Effector memory CD4-positive, alpha-beta T cell (primary cell): ENCODE measurements around the gene CERS6.
"Not testable (repeated sequence)": the region's sequence is repeated elsewhere in the genome, so short reads cannot be mapped to it uniquely, and the experiment has no call there.

Experiments
- DNase-seq, 3 donors: peaks; one replicate each; pipeline ENCODE4 v3.0.0-alpha.2; 2020
- H3K27ac ChIP-seq: 2 replicates; pipeline ENCODE4 v1.7.0; 2013; ENCODE audit warnings: mild to moderate bottlenecking, low read length, moderate library complexity; ENCODE audit not compliant: insufficient read depth, poor library complexity, severe bottlenecking
- H3K27me3 ChIP-seq: replicated peaks from 2 replicates; pipeline ENCODE4 v1.7.0; 2013; ENCODE audit warnings: mild to moderate bottlenecking, low read length; ENCODE audit not compliant: insufficient read depth, control insufficient read depth, poor library complexity, severe bottlenecking
- H3K36me3 ChIP-seq: 2 replicates; pipeline ENCODE4 v1.7.0; 2013; ENCODE audit warnings: mild to moderate bottlenecking, low read length, moderate library complexity; ENCODE audit not compliant: control insufficient read depth, insufficient read depth
- H3K4me1 ChIP-seq: 2 replicates; pipeline ENCODE4 v1.7.0; 2013; ENCODE audit warnings: low read length, mild to moderate bottlenecking; ENCODE audit not compliant: control insufficient read depth, insufficient read depth, poor library complexity, severe bottlenecking
- H3K4me3 ChIP-seq: 2 replicates; pipeline ENCODE4 v1.7.0; 2013; ENCODE audit warnings: low read length, low read depth, mild to moderate bottlenecking; ENCODE audit not compliant: insufficient read depth, poor library complexity, severe bottlenecking
- H3K9me3 ChIP-seq: 2 replicates; pipeline ENCODE4 v1.7.0; 2013; ENCODE audit warnings: mild to moderate bottlenecking, low read length, moderate library complexity; ENCODE audit not compliant: control insufficient read depth

CERS6 gene

DNA sequence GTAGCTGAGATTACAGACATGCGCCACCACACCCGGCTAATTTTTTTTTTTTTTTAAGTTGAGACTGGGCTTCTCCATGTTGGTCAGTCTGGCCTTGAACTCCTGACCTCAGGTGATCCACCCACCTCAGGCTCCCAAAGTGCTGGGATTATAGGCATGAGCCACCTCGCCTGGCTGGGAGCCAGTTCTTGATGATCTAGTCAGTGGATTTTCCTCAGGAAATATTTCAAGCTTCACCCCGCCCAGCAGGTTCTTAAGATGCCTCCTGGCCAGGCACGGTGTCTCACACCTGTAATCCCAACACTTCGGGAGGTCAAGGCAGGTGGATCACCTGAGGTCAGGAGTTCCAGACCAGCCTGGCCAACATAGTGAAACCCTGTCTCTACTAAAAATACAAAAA, 312.3 kb downstream of the CERS6 start:
- H3K9me3 ChIP-seq, H3K4me3 ChIP-seq, H3K27me3 ChIP-seq, H3K36me3 ChIP-seq, H3K4me1 ChIP-seq, DNase-seq, H3K27ac ChIP-seq: not testable (repeated sequence)

DNA sequence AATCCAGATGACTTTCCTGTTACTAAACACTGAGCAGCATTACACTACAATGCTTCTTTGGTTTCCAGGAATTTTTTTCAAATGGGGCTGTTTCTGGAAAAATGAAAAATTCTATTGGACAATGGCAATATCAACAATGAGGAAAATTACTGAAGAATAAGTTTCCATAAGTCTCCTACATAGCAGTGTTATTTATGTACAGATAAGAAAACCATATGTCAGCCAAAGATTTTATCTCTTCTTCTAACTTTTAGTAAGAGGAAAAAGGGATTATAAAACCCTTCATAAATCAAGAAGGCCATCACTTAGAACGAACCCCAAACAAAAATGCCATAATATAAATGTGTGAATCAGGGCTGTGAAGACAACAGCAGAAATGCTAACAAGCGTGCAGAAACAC, 314.7 kb downstream of the CERS6 start:
- DNase-seq, result no peak
- Histone ChIP-seq H3K9me3 (no peaks in the 10 kb centered on the region), H3K27me3 (no peaks in the 10 kb centered on the region), H3K4me1 (no peaks in the 10 kb centered on the region), H3K36me3 (no peaks in the 10 kb centered on the region), H3K27ac (no peak overlapping the region), H3K4me3 (no peak overlapping the region)

DNA sequence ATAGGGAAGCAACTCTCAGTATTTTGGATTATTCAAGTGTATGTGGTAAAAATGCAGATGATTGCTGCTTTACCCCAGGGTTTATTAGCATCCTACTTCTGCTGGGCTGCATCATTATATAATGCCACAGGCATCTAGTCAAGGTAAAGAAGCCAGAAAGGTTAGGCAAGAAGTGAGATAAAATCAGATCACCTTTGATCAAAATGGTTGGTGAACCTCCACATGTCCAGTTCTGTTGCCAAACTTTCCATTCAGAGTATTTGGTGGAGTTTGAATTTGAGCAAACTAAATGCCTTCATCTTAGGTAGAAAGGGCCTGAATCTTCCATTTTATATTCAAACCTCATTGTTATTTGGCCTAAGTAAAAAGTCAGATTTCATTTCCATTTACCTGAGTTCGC, 316.6 kb downstream of the CERS6 start:
- no peak for DNase-seq
- Histone ChIP-seq H3K27ac (no peak overlapping the region), H3K4me1 (no peaks in the 10 kb centered on the region)

DNA sequence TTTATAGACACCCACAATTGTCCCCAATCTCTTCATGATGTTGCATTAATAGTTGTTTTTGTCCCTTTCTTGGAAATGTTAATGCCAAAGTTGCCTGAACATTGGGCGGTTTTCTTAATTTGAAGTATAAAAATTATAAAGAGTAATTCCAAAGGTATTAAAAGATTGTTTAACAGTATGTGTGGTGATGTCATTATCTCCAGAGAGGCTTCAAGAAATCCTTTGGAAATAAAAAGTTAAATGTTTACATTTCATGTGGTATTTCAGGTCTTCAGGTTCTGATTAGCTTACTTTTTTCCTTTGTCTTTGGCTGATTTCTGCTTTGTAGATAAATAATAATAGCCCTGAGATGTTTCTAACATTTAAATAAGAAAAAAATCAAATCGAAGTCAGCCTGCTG, 317.1 kb downstream of the CERS6 start:
- no peak for DNase-seq
- no peaks in the 10 kb centered on the region for H3K9me3 ChIP-seq
- no peak overlapping the region for H3K27ac ChIP-seq

More for the DNA sequence above, 316.6 kb downstream of the CERS6 start:
- H3K27me3 ChIP-seq, result no peaks in the 10 kb centered on the region
- no peaks in the 10 kb centered on the region for H3K36me3 ChIP-seq
- no peak overlapping the region for H3K4me3 ChIP-seq
- H3K9me3 ChIP-seq, result no peaks in the 10 kb centered on the region

DNA sequence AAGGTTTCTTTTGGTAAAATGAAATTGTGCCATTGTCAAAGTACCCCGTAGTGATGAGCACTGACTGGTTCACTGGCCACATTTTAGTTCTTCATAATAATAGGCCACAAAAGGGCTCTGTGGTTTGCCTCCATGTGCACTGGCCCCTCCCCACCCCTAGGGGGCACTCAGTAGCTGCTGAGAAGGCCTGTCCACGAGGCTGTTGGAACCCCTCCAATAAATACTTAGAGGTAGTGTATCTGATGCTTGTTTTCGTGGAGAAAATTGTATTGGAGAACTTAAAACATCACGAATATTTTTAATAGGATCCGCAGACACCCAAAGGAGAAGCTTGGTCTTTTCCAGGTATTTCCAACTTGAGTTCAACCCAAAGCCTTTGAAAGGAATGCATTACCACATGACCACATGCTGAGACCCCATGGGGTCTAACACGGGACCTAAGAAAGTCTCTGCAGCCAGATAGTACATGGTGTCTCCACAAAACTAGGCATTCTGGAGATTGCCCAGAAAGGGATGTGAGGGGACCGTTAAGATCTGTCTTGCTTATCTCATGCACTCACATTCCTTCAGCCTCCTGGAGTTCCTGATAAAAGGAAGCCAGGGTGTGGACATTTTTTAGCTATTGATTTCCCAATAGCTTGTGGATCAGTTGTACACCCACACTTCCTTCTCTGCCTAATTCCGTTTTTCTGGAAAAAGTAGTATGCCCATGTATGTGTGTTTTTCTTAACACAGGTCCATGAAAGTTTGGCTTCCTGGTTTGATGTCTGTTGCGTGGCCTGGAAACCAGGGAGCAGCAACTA, 317.8 kb downstream of the CERS6 start:
- no peaks in the 10 kb centered on the region for H3K27me3 ChIP-seq
- no peak for DNase-seq
- no peak overlapping the region for H3K4me3 ChIP-seq
- no peaks in the 10 kb centered on the region for H3K4me1 ChIP-seq
- no peak overlapping the region for H3K27ac ChIP-seq
- H3K36me3 ChIP-seq, result no peaks in the 10 kb centered on the region
- H3K9me3 ChIP-seq, result no peaks in the 10 kb centered on the region

More for the DNA sequence above, 317.1 kb downstream of the CERS6 start:
- Histone ChIP-seq H3K27me3 (no peaks in the 10 kb centered on the region), H3K4me1 (no peaks in the 10 kb centered on the region), H3K36me3 (no peaks in the 10 kb centered on the region), H3K4me3 (no peak overlapping the region)

DNA sequence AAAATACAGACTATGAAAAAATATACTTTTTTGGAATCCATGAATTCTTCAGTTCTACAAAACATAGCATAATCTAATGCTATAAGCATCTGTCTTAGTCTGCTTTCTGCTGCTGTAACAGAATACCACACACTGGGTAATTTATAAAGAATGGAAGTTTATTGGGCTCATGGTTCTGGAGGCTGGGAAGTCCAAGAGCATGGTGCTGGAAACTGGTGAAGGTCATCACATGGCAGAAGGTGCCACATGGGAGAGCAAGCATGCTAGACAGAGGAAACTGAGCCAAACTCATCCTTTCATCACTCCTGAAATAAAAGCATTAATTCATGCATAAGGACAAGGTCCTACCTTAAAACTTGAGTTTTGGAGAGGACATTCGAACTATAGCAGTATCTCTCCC, 319.8 kb downstream of the CERS6 start:
- H3K4me3 ChIP-seq, result no peak overlapping the region
- H3K9me3 ChIP-seq, result no peaks in the 10 kb centered on the region
- no peak for DNase-seq
- H3K27me3 ChIP-seq, result no peaks in the 10 kb centered on the region
- no peaks in the 10 kb centered on the region for H3K36me3 ChIP-seq
- no peaks in the 10 kb centered on the region for H3K4me1 ChIP-seq
- H3K27ac ChIP-seq, result no peak overlapping the region

DNA sequence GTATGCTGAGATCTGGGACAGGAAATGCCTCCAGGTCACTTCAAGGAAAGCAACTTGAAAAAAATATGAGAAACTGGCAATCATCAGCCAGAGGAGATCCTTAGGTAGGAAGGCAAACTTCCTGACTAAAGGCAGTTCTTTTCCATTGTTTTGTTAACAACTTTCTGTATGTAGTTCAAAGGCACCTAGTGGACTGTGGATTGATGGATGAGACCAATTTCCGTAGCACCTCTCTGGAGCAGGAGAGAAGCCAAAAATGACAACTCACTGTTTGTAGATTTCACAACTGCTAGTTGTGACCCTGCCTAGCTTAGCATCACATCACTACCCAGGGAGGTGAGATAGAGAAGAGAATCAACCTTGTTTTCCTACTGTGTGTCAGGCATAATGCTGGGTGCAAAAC, 324.6 kb downstream of the CERS6 start:
- no peak for DNase-seq
- Histone ChIP-seq H3K27ac (no peak overlapping the region), H3K4me1 (no peaks in the 10 kb centered on the region), H3K27me3 (no peaks in the 10 kb centered on the region), H3K36me3 (no peaks in the 10 kb centered on the region), H3K9me3 (no peaks in the 10 kb centered on the region), H3K4me3 (no peak overlapping the region)

- Histone ChIP-seq H3K27ac (no peak overlapping the region), H3K4me3 (no peak overlapping the region), H3K36me3 (no peaks in the 10 kb centered on the region), H3K9me3 (no peaks in the 10 kb centered on the region), H3K27me3 (no peaks in the 10 kb centered on the region), H3K4me1 (no peaks in the 10 kb centered on the region)
- DNase-seq, result no peak
Measured at GRCh38 chr2:168781191-168781817, 325.2 kb downstream of the CERS6 start.

DNA sequence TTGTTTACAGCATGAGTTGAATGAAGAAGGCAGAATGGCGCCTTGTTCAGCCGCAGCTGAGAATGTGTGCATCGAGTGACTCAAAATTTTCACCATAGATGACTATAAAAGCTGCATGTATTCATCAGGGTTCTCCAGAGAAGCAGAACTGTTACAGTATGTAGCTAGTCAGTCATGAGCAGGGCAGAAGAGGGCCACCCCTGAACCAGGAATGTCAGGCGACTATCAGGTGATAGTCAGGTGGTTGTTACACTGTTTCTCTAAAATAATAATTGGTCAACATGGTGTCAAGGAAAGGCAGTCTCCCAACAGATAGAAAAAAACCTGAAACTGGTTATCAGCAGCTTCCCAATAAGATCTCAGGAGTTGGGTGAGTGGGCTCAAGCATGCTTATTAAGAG, 326.2 kb downstream of the CERS6 start:
- Histone ChIP-seq H3K27ac (no peak overlapping the region), H3K4me3 (no peak overlapping the region), H3K36me3 (no peaks in the 10 kb centered on the region), H3K4me1 (no peaks in the 10 kb centered on the region), H3K9me3 (no peaks in the 10 kb centered on the region), H3K27me3 (no peaks in the 10 kb centered on the region)
- no peak for DNase-seq

DNA sequence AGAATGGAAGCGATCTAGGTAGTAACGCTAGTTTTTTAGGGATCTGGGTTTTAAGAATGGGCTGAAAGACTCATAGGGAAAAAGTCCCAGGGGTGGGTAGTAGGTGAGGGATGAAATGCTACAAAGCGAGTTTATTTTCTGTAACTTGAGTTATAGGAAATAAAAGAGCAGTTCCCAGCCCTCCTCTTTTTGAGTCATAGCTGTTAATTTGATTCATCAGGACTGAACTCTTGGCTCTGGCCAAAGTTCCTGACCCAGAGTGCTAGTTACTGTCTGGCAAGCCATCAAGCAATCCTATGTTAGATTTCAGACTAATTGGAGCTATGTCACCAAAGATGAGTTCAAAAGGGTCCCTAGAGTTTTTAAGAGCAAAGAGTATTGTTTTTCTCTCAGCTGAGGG, 328.9 kb downstream of the CERS6 start:
- Histone ChIP-seq H3K27me3 (no peaks in the 10 kb centered on the region), H3K4me1 (no peaks in the 10 kb centered on the region), H3K36me3 (no peaks in the 10 kb centered on the region), H3K4me3 (no peak overlapping the region), H3K27ac (no peak overlapping the region), H3K9me3 (no peaks in the 10 kb centered on the region)
- no peak for DNase-seq
